Lower leg skin (tissue), 3 donors: ENCODE measurements around the gene MTNR1A.

Experiments
- POLR2A ChIP-seq, 2 donors: fragments of 450-650 bp; IDR thresholded peaks; one replicate each; pipeline ENCODE4 v1.6.1; 2016 to 2017; ENCODE audit warnings: antibody characterized with exemption in 2 of 2, mild to moderate bottlenecking in 1 of 2, moderate library complexity in 1 of 2
- TF ChIP-seq, protein P1 (sequence below), 3 donors: fragments of 450-650 bp; IDR thresholded peaks; one replicate each; pipeline ENCODE4 v1.5.1; 2016; ENCODE audit warnings: antibody characterized with exemption in 3 of 3, mild to moderate bottlenecking in 3 of 3, moderate library complexity in 2 of 3

DNA sequence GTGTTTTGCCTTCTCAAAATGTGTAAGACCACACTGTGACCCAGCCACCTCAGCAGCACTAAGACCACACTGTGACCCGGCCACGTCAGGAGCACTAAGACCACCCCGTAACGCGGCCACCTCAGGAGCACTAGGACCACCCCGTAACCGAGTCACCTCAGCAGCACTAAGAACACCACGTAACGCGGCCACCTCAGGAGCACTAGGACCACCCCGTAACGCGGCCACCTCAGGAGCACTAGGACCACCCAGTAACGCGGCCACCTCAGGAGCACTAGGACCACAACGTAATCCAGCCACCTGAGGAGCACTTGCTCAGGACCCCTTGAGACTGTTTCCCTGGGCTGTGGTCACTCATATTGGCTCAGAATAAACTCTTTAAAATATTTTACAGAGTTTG is 71.7 kb downstream of the MTNR1A start:
- TF ChIP-seq, protein P1, sequence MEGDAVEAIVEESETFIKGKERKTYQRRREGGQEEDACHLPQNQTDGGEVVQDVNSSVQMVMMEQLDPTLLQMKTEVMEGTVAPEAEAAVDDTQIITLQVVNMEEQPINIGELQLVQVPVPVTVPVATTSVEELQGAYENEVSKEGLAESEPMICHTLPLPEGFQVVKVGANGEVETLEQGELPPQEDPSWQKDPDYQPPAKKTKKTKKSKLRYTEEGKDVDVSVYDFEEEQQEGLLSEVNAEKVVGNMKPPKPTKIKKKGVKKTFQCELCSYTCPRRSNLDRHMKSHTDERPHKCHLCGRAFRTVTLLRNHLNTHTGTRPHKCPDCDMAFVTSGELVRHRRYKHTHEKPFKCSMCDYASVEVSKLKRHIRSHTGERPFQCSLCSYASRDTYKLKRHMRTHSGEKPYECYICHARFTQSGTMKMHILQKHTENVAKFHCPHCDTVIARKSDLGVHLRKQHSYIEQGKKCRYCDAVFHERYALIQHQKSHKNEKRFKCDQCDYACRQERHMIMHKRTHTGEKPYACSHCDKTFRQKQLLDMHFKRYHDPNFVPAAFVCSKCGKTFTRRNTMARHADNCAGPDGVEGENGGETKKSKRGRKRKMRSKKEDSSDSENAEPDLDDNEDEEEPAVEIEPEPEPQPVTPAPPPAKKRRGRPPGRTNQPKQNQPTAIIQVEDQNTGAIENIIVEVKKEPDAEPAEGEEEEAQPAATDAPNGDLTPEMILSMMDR (IDR thresholded peaks at IDR 0.05), result no peak
- TF ChIP-seq POLR2A (IDR thresholded peaks at IDR 0.05), result no peak
